NB4 (cell line): ENCODE data around the gene ULK3.

Experiments used
- DNase-seq: peaks from one replicate; pipeline ENCODE4 v3.0.0; 2010; ENCODE audit warnings: low read depth
- H3K4me3 ChIP-seq: one replicate; pipeline ENCODE4 v1.5.1; 2011; ENCODE audit warnings: mild to moderate bottlenecking, low read depth, low read length, moderate library complexity
- MAX ChIP-seq: IDR thresholded peaks from 2 replicates; pipeline ENCODE4 v1.6.1; 2011; ENCODE audit warnings: low read depth, low read length
- MYC ChIP-seq: IDR thresholded peaks from 2 replicates; pipeline ENCODE4 v1.6.1; 2011; ENCODE audit warnings: low read depth, low read length
- POLR2A ChIP-seq: IDR thresholded peaks from 2 replicates; pipeline ENCODE4 v1.6.1; 2011; ENCODE audit warnings: mild to moderate bottlenecking; ENCODE audit not compliant: insufficient read length; ENCODE audit errors: extremely low read depth
- TF ChIP-seq, protein P1 (sequence below): IDR thresholded peaks from one replicate; pipeline ENCODE4 v1.5.1; 2012; ENCODE audit warnings: low read depth, low read length

The ULK3 gene

DNA sequence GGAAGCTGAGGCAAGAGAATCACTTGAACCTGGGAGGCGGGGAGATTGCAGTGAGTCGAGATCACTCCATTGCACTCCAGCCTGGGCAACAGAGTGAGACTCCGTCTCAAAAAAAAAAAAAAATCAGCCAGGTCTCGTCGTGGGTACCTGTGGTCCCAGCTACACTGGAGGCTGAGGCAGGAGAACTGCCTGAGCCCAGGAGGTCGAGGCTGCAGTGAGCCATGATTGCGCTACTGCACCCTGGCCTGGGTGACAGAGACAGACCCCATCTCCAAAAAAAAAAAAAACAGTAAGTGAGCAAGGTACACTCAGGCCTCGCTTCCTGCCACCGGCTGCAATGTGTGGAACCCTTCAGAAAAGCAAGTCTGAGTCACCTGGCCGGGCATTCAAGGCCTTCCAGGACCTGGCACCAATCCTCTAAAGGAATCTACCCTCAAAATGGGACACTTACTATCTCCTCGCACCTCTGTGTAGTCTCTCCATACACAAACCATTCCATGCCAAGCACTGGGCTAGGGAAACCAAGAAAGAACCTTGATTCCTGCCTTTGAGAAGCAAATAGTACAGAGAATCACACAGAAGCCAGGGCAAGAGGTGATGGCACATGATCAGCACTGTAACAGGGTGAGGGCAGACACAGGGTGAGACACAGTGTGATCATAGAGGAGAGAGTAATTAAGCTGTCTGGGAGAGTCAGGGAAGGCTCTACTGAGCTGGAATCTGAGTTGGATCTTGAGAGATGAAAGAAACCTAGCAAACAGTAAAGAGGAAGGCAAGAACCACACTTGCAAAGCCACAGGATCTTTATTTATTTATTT is 20.5 kb upstream of the ULK3 start:
- no peak overlapping the region for H3K4me3 ChIP-seq
- TF ChIP-seq MAX, result no peak
- TF ChIP-seq, protein P1, sequence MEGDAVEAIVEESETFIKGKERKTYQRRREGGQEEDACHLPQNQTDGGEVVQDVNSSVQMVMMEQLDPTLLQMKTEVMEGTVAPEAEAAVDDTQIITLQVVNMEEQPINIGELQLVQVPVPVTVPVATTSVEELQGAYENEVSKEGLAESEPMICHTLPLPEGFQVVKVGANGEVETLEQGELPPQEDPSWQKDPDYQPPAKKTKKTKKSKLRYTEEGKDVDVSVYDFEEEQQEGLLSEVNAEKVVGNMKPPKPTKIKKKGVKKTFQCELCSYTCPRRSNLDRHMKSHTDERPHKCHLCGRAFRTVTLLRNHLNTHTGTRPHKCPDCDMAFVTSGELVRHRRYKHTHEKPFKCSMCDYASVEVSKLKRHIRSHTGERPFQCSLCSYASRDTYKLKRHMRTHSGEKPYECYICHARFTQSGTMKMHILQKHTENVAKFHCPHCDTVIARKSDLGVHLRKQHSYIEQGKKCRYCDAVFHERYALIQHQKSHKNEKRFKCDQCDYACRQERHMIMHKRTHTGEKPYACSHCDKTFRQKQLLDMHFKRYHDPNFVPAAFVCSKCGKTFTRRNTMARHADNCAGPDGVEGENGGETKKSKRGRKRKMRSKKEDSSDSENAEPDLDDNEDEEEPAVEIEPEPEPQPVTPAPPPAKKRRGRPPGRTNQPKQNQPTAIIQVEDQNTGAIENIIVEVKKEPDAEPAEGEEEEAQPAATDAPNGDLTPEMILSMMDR, result no peak
- TF ChIP-seq MYC, result no peak
- no peak for TF ChIP-seq POLR2A
- no peak for DNase-seq

GRCh38 chr15:74858369-74858740 is 15.4 kb upstream of the ULK3 start:
- DNase-seq, result no peak
- no peak for TF ChIP-seq POLR2A
- TF ChIP-seq MAX, result no peak
- TF ChIP-seq, protein P1, result no peak
- no peak for TF ChIP-seq MYC
- no peak overlapping the region for H3K4me3 ChIP-seq

- H3K4me3 ChIP-seq, result no peak overlapping the region
- DNase-seq, result no peak
- TF ChIP-seq, protein P1, result no peak
- TF ChIP-seq MAX, result no peak
- TF ChIP-seq POLR2A, result no peak
- TF ChIP-seq MYC, result no peak
Measured at GRCh38 chr15:74857671-74858368, 14.9 kb upstream of the ULK3 start.

GRCh38 chr15:74857082-74857655 is 14.2 kb upstream of the ULK3 start:
- no peak overlapping the region for H3K4me3 ChIP-seq
- no peak for DNase-seq
- no peak for TF ChIP-seq MYC
- TF ChIP-seq POLR2A, result no peak
- TF ChIP-seq, protein P1, result no peak
- TF ChIP-seq MAX, result no peak

DNA sequence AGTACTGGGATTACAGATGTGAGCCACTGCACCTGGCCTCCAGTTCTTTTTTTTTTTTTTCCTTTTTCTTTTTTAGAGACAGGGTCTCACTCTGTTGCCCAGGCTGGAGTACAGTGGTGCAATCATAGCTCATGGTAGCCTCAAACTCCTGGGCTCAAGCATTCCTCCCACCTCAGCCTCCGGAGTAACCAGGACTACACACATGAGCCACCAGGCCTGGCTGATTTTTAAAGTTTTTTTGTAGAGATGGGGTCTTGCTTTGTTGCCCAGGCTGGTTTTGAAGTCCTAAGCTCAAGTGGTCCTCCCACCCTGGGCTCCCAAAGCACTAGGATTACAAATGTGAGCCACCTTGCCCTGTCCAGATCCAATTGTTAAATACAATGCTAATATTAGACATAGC is 13.6 kb upstream of the ULK3 start:
- DNase-seq, result no peak
- no peak overlapping the region for H3K4me3 ChIP-seq
- no peak for TF ChIP-seq POLR2A
- no peak for TF ChIP-seq MAX
- TF ChIP-seq, protein P1, result no peak
- no peak for TF ChIP-seq MYC
